Trophoblast cell (in vitro differentiated cells and primary cell): ENCODE data around the gene SLC6A16.
"Not testable (repeated sequence)": the region's sequence is repeated elsewhere in the genome, so short reads cannot be mapped to it uniquely, and the experiment has no call there.

Experiments used
- DNase-seq, 2 donors: peaks; one replicate each; pipeline ENCODE4 v3.0.0-alpha.2; 2016
- H2AFZ ChIP-seq: 2 replicates; pipeline ENCODE4 v1.6.1; 2013; ENCODE audit warnings: low read length, moderate library complexity, mild to moderate bottlenecking; ENCODE audit not compliant: insufficient read depth, poor library complexity
- H2AK5ac ChIP-seq: 2 replicates; pipeline ENCODE4 v1.6.1; 2013; ENCODE audit warnings: mild to moderate bottlenecking, low read length
- H2BK120ac ChIP-seq: 2 replicates; pipeline ENCODE4 v1.6.1; 2013; ENCODE audit warnings: low read length, mild to moderate bottlenecking, moderate library complexity; ENCODE audit not compliant: insufficient read depth, poor library complexity
- H2BK12ac ChIP-seq: 2 replicates; pipeline ENCODE4 v1.6.1; 2013; ENCODE audit warnings: mild to moderate bottlenecking, low read length, moderate library complexity
- H2BK5ac ChIP-seq: 2 replicates; pipeline ENCODE4 v1.6.1; 2013; ENCODE audit warnings: low read length, low read depth, moderate library complexity, mild to moderate bottlenecking; ENCODE audit not compliant: poor library complexity
- H3K14ac ChIP-seq: 2 replicates; pipeline ENCODE4 v1.6.1; 2013; ENCODE audit warnings: mild to moderate bottlenecking, low read length
- H3K18ac ChIP-seq: 2 replicates; pipeline ENCODE4 v1.6.1; 2013; ENCODE audit warnings: mild to moderate bottlenecking, low read length
- H3K23ac ChIP-seq: 2 replicates; pipeline ENCODE4 v1.6.1; 2013; ENCODE audit warnings: low read length
- H3K27ac ChIP-seq: 2 replicates; pipeline ENCODE4 v1.5.1; 2013; ENCODE audit warnings: low read depth, mild to moderate bottlenecking, inconsistent platforms, low read length, moderate library complexity
- H3K27me3 ChIP-seq: 2 replicates; pipeline ENCODE4 v1.6.1; 2013; ENCODE audit warnings: inconsistent platforms, mild to moderate bottlenecking, low read length, moderate library complexity; ENCODE audit not compliant: insufficient read depth
- H3K36me3 ChIP-seq, 2 experiments: 1 replicate in 1 of 2; 2 replicates in 1 of 2; pipeline ENCODE4 v1.6.1; 2013; ENCODE audit warnings: low read length in 2 of 2, mild to moderate bottlenecking in 2 of 2, moderate library complexity in 1 of 2; ENCODE audit not compliant: insufficient read depth in 2 of 2, control insufficient read depth in 1 of 2
- H3K4ac ChIP-seq: 2 replicates; pipeline ENCODE4 v1.6.1; 2013; ENCODE audit warnings: low read depth, mild to moderate bottlenecking, low read length, moderate library complexity
- H3K4me1 ChIP-seq, 2 experiments: 1 replicate in 1 of 2; 2 replicates in 1 of 2; pipeline ENCODE4 v1.6.1; 2013; ENCODE audit warnings: low read length in 2 of 2, mild to moderate bottlenecking in 2 of 2, moderate library complexity in 1 of 2; ENCODE audit not compliant: insufficient read depth in 2 of 2, control insufficient read depth in 1 of 2
- H3K4me2 ChIP-seq: 2 replicates; pipeline ENCODE4 v1.6.1; 2013; ENCODE audit warnings: inconsistent platforms, mild to moderate bottlenecking, low read length, moderate library complexity
- H3K4me3 ChIP-seq: 2 replicates; pipeline ENCODE4 v1.5.1; 2013; ENCODE audit warnings: mild to moderate bottlenecking, low read depth, low read length, inconsistent platforms
- H3K79me1 ChIP-seq: one replicate; pipeline ENCODE4 v1.6.1; 2013; ENCODE audit warnings: low read length
- H3K79me2 ChIP-seq: 2 replicates; pipeline ENCODE4 v1.6.1; 2013; ENCODE audit warnings: low read length, mild to moderate bottlenecking; ENCODE audit not compliant: control insufficient read depth, insufficient read depth, poor library complexity
- H3K9ac ChIP-seq: 2 replicates; pipeline ENCODE4 v1.6.1; 2013; ENCODE audit warnings: mild to moderate bottlenecking, low read length
- H3K9me3 ChIP-seq: 2 replicates; pipeline ENCODE4 v1.6.1; 2013; ENCODE audit warnings: low read depth, mild to moderate bottlenecking, control low read depth, inconsistent platforms, low read length; ENCODE audit not compliant: insufficient read depth
- H4K12ac ChIP-seq: 2 replicates; pipeline ENCODE4 v1.6.1; 2013; ENCODE audit warnings: low read depth, mild to moderate bottlenecking, low read length, moderate library complexity
- H4K8ac ChIP-seq: 2 replicates; pipeline ENCODE4 v1.6.1; 2013; ENCODE audit warnings: low read depth, mild to moderate bottlenecking, low read length, moderate library complexity
- H4K91ac ChIP-seq: one replicate; pipeline ENCODE4 v1.6.1; 2013; ENCODE audit warnings: low read depth, mild to moderate bottlenecking, low read length, moderate library complexity
- WGBS: extraction: QIAGEN DNeasy Blood & Tissue Kit; methylation state at CpG from one replicate; pipeline ENCODE4 v1.1.7; 2013; ENCODE audit warnings: missing lambda C conversion rate; ENCODE audit not compliant: insufficient read length, insufficient coverage; ENCODE audit errors: extremely low coverage; 5-methylcytosine and 5-hydroxymethylcytosine counted together

Gene SLC6A16

GRCh38 chr19:49272204-49272603 is 52.8 kb downstream of the SLC6A16 start:
- H3K27me3 ChIP-seq = no peaks in the 10 kb centered on the region

GRCh38 chr19:49271080-49271753 is 53.8 kb downstream of the SLC6A16 start:
- Histone ChIP-seq H3K4ac (no peak overlapping the region), H3K4me3 (no peak overlapping the region), H2BK12ac (no peak overlapping the region), H4K12ac (no peak overlapping the region), H2AFZ (no peak overlapping the region), H3K27me3 (no peaks in the 10 kb centered on the region), H3K9me3 (no peaks in the 10 kb centered on the region), H2BK5ac (no peak overlapping the region), H3K79me1 (no peaks in the 10 kb centered on the region), H3K4me2 (no peak overlapping the region), H3K4me1 (no peaks in the 10 kb centered on the region), H4K91ac (no peak overlapping the region), H2BK120ac (no peak overlapping the region), H3K18ac (no peak overlapping the region), H2AK5ac (no peak overlapping the region), H3K23ac (no peak overlapping the region), H3K79me2 (no peaks in the 10 kb centered on the region), H4K8ac (no peak overlapping the region), H3K9ac (no peak overlapping the region), H3K27ac (no peak overlapping the region), H3K14ac (no peak overlapping the region), H3K36me3 (no peaks in the 10 kb centered on the region)
- peak in 1 of 2 donors; percentile 50 for DNase-seq
- WGBS = no CpG with 5 or more reads among the region's 4 CpGs

More at GRCh38 chr19:49272204-49272603, 52.8 kb downstream of the SLC6A16 start:
- no peak overlapping the region for H2AK5ac ChIP-seq
- H2BK12ac ChIP-seq = no peak overlapping the region
- no peak overlapping the region for H2BK120ac ChIP-seq
- no peak overlapping the region for H3K4me3 ChIP-seq
- no peak overlapping the region for H3K23ac ChIP-seq
- no CpG with 5 or more reads among the region's 4 CpGs for WGBS
- no peaks in the 10 kb centered on the region for H3K9me3 ChIP-seq
- H2AFZ ChIP-seq = no peak overlapping the region
- no peak overlapping the region for H3K4me2 ChIP-seq
- no peak overlapping the region for H3K14ac ChIP-seq
- H3K36me3 ChIP-seq = no peaks in the 10 kb centered on the region
- no peak overlapping the region for H3K27ac ChIP-seq
- H3K79me2 ChIP-seq = no peaks in the 10 kb centered on the region
- no peaks in the 10 kb centered on the region for H3K79me1 ChIP-seq
- no peaks in the 10 kb centered on the region for H3K4me1 ChIP-seq
- no peak overlapping the region for H3K18ac ChIP-seq
- H3K4ac ChIP-seq = no peak overlapping the region
- H4K8ac ChIP-seq = no peak overlapping the region
- H2BK5ac ChIP-seq = no peak overlapping the region
- no peak overlapping the region for H4K91ac ChIP-seq
- DNase-seq = peak in 1 of 2 donors; percentile 1
- no peak overlapping the region for H4K12ac ChIP-seq
- no peak overlapping the region for H3K9ac ChIP-seq

GRCh38 chr19:49266409-49266808 is 58.6 kb downstream of the SLC6A16 start:
- not testable (repeated sequence) for H3K9me3 ChIP-seq, H3K4me2 ChIP-seq, H2BK120ac ChIP-seq, H2AK5ac ChIP-seq, H3K23ac ChIP-seq, H3K18ac ChIP-seq, H3K79me1 ChIP-seq, H2AFZ ChIP-seq, H3K79me2 ChIP-seq, H2BK12ac ChIP-seq, H3K4me1 ChIP-seq, H3K27ac ChIP-seq, H3K9ac ChIP-seq, H3K14ac ChIP-seq, H2BK5ac ChIP-seq, H3K27me3 ChIP-seq, H3K4ac ChIP-seq, H3K4me3 ChIP-seq, H4K8ac ChIP-seq, H4K91ac ChIP-seq, H3K36me3 ChIP-seq, H4K12ac ChIP-seq
- peak in 1 of 2 donors; percentile 47 for DNase-seq
- WGBS = no CpG with 5 or more reads among the region's 12 CpGs

GRCh38 chr19:49264258-49264657 is 60.7 kb downstream of the SLC6A16 start:
- Histone ChIP-seq H3K4me3 (no peak overlapping the region), H3K14ac (no peak overlapping the region), H3K18ac (no peak overlapping the region), H2AK5ac (no peak overlapping the region), H2BK12ac (no peak overlapping the region), H3K4ac (no peak overlapping the region), H2BK120ac (no peak overlapping the region), H2AFZ (no peak overlapping the region), H3K27me3 (no peaks in the 10 kb centered on the region), H4K8ac (no peak overlapping the region), H3K23ac (no peak overlapping the region), H3K36me3 (no peaks in the 10 kb centered on the region), H4K12ac (no peak overlapping the region), H2BK5ac (no peak overlapping the region), H3K79me2 (no peaks in the 10 kb centered on the region), H3K9ac (no peak overlapping the region), H3K79me1 (no peaks in the 10 kb centered on the region), H4K91ac (no peak overlapping the region), H3K9me3 (peaks cover 3% of the 10 kb centered on the region), H3K27ac (no peak overlapping the region), H3K4me2 (no peak overlapping the region), H3K4me1 (no peaks in the 10 kb centered on the region)
- DNase-seq = no peak
- WGBS = no CpG with 5 or more reads among the region's 10 CpGs
